ENCODE data around the gene MROH7. TPM values are rescaled to one million over a fixed set of nuclear protein-coding genes. Genes with fewer than 3 reads are reported as not detected.

The MROH7 gene
- total RNA-seq, 1 experiment from 2014 or later, result not detected

DNA sequence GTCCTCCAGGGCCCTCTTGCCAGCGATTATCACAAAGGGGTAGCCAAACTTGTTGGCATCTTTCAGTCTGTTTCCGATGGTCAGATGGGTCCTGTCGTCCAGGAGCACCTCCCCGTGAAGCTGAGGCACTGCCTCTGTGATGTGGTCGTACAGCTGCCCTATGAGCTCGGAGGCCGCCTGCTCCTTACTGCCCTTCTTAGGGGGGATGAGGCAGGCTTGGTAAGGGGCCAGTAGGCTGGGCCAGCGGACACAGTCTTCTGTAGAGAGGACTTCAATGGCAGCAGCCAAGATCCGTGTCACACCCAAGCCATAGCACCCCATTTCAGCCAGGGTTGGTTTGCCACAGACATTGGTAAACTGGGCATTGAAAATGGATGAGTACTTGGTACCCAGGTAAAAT is 116.2 kb downstream of the MROH7 start:
- Histone ChIP-seq H3K79me2 (ENCODE audit: low read length) (peaks cover 7% of the 10 kb centered on the region), H3K9me2 (replicated peaks; ENCODE audit: low read length) (no peaks in the 10 kb centered on the region), H3K4me2 (ENCODE audit: low read length) (no peak overlapping the region), H3K27me3 (ENCODE audit: low read length) (no peaks in the 10 kb centered on the region), H3K27ac (ENCODE audit: low read length) (no peak overlapping the region), H2AFZ (ENCODE audit: low read length) (no peak overlapping the region), H3K9me3 (ENCODE audit: low read length) (no peaks in the 10 kb centered on the region), H3K4me1 (ENCODE audit: insufficient read depth, low read length) (no peaks in the 10 kb centered on the region), H3F3A (ENCODE audit: low read length, unreplicated experiment) (no peaks in the 10 kb centered on the region), H4K20me1 (ENCODE audit: low read length) (no peaks in the 10 kb centered on the region), H3K36me3 (ENCODE audit: low read depth, low read length) (no peaks in the 10 kb centered on the region), H3K4me3 (ENCODE audit: low read length) (no peak overlapping the region), H3K9ac (ENCODE audit: low read length) (no peak overlapping the region)
- DNase-seq, result no peak
- ChIA-PET POLR2A (ENCODE audit: unreplicated experiment) (no interaction called here), CTCF (no interaction called here)
- no peak for ATAC-seq
- intact Hi-C loops (cut with micrococcal nuclease), result no loop called here
- no TSS peak for BruUV-seq (replicated peaks)
- TF ChIP-seq EZH2 (IDR thresholded peaks at IDR 0.05; ENCODE audit: low read length, unreplicated experiment), result no peak
- no peak for TF ChIP-seq EZH2phosphoT487 (IDR thresholded peaks at IDR 0.05; ENCODE audit: borderline replicate concordance, low read length)
- TF ChIP-seq, protein P1, sequence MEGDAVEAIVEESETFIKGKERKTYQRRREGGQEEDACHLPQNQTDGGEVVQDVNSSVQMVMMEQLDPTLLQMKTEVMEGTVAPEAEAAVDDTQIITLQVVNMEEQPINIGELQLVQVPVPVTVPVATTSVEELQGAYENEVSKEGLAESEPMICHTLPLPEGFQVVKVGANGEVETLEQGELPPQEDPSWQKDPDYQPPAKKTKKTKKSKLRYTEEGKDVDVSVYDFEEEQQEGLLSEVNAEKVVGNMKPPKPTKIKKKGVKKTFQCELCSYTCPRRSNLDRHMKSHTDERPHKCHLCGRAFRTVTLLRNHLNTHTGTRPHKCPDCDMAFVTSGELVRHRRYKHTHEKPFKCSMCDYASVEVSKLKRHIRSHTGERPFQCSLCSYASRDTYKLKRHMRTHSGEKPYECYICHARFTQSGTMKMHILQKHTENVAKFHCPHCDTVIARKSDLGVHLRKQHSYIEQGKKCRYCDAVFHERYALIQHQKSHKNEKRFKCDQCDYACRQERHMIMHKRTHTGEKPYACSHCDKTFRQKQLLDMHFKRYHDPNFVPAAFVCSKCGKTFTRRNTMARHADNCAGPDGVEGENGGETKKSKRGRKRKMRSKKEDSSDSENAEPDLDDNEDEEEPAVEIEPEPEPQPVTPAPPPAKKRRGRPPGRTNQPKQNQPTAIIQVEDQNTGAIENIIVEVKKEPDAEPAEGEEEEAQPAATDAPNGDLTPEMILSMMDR (conservative IDR thresholded peaks at IDR 0.05; ENCODE audit: low read depth, low read length), result no peak

DNA sequence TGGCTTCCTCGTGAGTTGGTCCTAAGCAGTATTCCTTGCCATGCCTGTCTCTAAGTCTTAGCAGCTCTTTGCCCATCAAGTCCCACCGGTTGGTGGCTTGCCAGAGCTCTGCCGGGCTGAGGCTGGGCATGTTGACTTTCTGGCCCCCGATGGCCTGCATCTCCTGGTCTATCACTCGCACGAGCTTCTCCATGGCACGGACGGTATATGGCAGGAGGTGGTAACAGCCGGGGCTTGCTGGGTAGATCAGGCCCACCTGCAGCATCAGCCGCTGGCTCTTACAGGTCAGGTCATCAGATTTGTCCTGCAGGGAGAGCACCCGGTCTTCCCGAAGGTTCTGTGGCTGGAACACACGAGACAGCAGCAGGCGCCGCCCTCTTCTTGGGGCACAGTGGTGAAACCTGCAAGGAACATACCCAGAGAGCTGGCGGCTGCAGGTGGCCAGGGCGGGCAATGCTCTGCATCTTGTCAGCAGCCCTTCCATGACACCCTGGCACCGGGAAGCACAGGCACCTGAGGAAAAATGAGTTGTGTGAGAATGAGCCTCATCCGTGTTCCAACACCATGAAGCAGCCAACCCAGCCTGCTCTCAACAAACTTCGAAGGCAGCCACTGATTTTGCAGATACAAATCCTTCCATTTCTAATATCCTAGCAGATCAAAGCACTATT is 117.2 kb downstream of the MROH7 start:
- H3K27ac ChIP-seq (ENCODE audit: low read length), result no peak overlapping the region
- no peak overlapping the region for H3K9ac ChIP-seq (ENCODE audit: low read length)
- no TSS peak for BruUV-seq (replicated peaks)
- no peak overlapping the region for H3K4me3 ChIP-seq (ENCODE audit: low read length)
- H3K4me1 ChIP-seq (ENCODE audit: insufficient read depth, low read length), result peaks cover 7% of the 10 kb centered on the region; the same call in 1 of the 2 replicates
- intact Hi-C loops (cut with micrococcal nuclease), result no loop called here
- no peaks in the 10 kb centered on the region for H3K36me3 ChIP-seq (ENCODE audit: low read depth, low read length)
- no peak overlapping the region for H2AFZ ChIP-seq (ENCODE audit: low read length)
- POLR2A ChIA-PET (ENCODE audit: unreplicated experiment), result no interaction called here
- ATAC-seq, result no peak
- DNase-seq, result no peak
- no peak for TF ChIP-seq EZH2phosphoT487 (IDR thresholded peaks at IDR 0.05; ENCODE audit: borderline replicate concordance, low read length)
- TF ChIP-seq, protein P1 (conservative IDR thresholded peaks at IDR 0.05; ENCODE audit: low read depth, low read length), result no peak
- no peak for TF ChIP-seq EZH2 (IDR thresholded peaks at IDR 0.05; ENCODE audit: low read length, unreplicated experiment)
- H3F3A ChIP-seq (ENCODE audit: low read length, unreplicated experiment), result no peaks in the 10 kb centered on the region
- H3K4me2 ChIP-seq (ENCODE audit: low read length), result no peak overlapping the region
- H3K79me2 ChIP-seq (ENCODE audit: low read length), result peaks cover 17% of the 10 kb centered on the region
- CTCF ChIA-PET, result no interaction called here
- no peaks in the 10 kb centered on the region for H4K20me1 ChIP-seq (ENCODE audit: low read length)
- H3K9me3 ChIP-seq (ENCODE audit: low read length), result no peaks in the 10 kb centered on the region
- no peaks in the 10 kb centered on the region for H3K9me2 ChIP-seq (replicated peaks; ENCODE audit: low read length)
- H3K27me3 ChIP-seq (ENCODE audit: low read length), result no peaks in the 10 kb centered on the region

Other genes with a start within 250 kb of the MROH7 start
- gene SSBP3, start 235.4 kb upstream of the MROH7 start, total RNA-seq (2014; rRNA removed), result 13.0 and 15.0 TPM in 2 replicates
- 4.1 and 5.0 TPM in 2 replicates for gene ACOT11, start 93.6 kb upstream of the MROH7 start, total RNA-seq (2014; rRNA removed)
- not detected in 2 replicates for gene FAM151A, start 18.3 kb upstream of the MROH7 start, total RNA-seq (2014; rRNA removed)
- 28.2 and 34.7 TPM in 2 replicates for gene TTC4, start 74.1 kb downstream of the MROH7 start, total RNA-seq (2014; rRNA removed)
- 3.5 and 5.0 TPM in 2 replicates for gene PARS2, start 122.7 kb downstream of the MROH7 start, total RNA-seq (2014; rRNA removed)
- gene TTC22, start 159.5 kb downstream of the MROH7 start, total RNA-seq (2014; rRNA removed), result 21.8 and 31.3 TPM in 2 replicates
- gene DHCR24, start 245.4 kb downstream of the MROH7 start, total RNA-seq (2014; rRNA removed), result 166 TPM in 2 replicates